ENCODE results near the gene SPI1. TPM values are rescaled to one million over a fixed set of nuclear protein-coding genes. Genes with fewer than 3 reads are reported as not detected.

The SPI1 gene
- total RNA-seq, 1 donor from 2014 or later, result not detected

DNA sequence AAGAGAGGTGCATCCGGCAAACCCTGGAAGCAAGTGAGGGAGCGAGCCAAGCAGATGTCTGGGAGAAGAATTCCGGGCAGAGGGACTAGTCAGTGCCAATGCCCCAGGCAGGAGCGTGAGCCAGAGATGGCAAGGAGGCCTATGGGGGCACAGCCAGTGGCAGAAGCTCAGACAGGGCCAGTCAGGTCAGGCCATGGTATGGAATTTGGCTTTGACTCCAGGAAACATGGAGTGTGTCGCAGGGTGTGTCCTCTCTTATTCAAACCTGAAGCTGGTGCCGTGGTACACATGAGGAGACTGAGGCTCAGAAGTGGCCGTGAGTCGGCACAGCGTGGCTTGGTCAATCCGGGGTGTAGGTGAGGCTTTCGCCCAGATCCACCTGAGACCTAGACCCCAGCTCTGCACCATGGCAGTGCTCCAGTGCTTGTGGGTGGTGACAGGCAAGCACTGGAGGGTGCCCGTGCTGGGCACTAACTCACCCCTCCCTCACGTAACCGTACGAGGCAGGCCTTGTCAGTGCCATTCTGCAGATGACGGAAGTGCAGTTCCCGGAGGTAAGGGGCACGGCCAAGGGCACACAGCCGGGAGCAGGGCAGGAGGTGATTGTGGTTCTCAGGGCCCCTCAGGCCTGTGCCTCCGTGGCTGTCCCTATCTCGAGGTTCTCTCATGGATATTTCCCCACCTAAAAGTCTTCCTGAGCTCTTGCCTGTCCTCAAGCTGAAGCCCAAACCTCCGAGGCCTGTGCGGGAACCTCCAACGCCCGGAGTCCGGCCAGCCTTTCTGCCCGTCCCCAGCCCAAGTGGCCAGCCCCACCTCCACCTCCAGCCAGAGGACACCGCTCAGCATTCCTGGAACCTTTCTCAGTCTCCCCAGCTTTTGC, 10.6 kb upstream of the SPI1 start:
- DNase-seq (ENCODE audit: low read depth), result no peak

DNA sequence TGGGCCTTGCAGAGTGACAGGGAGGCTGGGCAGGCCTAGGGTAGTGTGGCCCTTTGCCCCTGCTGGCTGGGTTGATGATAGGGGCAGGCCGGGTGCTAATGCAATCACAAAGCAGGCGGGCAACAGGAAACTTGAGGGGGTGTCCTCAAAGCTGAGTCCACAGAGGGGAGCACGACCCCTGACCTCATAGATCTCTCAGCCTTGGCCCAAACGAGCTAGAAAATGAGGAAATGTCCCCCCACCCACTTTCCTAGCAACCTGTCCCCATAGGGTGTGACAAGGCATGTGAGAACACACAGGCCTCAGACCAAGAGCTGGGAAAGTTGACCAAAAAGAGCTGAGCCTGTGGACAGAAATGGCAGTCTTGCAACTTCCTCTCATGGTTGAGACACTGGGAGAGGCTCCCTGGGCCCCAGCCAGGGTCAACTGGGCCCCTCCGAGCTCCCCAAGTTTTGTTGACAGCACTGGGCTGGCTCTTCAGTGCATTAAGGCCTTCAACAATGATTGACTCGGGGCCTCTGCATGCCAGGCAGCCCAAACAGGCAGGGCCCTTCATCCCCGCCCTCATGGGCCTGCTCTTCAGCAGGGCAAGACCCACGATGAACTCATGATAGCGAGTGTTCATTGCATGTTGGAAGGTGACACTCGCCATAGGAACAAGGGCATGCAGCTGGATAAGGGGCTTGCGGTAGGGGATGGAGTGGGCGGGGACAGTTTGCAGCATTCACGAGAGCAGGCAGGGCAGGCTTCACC, 9.8 kb upstream of the SPI1 start:
- no peak for DNase-seq (ENCODE audit: low read depth)

DNA sequence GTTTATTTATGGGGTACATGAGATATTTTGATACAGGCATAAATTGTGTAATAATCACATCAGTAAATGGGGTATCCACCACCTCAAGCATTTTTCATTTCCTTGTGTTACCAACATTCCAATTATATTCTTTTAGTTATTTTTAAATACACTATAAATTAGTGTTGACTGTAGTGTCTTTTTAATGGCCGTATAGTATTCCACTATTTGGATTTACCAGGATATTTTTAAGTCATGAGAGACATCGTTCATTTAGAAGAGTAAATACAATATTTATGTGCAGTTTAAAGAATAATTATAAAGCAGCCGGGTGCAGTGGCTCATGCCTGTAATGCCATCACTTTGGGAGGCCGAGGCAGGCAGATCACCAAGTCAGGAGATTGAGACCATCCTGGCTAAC, 6.2 kb upstream of the SPI1 start:
- no peak for DNase-seq (ENCODE audit: low read depth)

DNA sequence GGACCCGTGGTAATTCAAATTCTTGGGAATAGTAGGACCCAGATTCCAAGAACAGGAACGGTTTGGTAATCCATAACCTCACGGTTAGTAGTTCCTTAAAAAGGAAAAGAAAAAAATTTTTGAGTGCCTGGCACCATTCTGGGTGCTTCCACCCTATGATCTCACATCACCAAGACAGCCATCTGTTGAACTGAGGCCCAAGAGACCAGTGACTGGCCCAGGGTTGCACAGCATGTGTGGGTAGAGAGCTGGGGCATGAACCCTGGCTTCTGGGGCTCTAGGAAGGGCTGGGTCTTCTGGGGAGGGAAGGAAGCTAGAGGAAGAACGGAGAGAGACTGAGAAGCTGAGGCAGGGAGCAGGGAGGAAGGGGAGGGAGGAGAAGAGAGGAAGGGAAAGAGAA, 4.7 kb upstream of the SPI1 start:
- no peak for DNase-seq (ENCODE audit: low read depth)

DNA sequence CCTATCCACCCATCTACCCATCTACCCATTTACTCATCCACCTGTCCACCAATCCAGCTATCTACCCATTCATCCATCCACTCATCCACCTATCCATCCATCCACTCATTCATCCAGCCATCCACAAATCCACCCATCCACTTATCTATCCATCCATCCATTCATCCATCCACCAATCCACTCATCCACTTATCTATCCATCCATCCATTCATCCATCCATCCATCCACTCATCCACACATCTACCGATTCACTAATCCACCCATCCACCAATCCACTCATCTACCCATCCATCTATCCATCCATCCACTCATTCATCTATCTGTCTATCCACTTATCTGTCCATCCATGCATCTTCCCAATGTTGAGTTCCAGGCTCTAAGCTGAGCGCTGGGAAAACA, 1.7 kb upstream of the SPI1 start:
- DNase-seq (ENCODE audit: low read depth), result no peak

DNA sequence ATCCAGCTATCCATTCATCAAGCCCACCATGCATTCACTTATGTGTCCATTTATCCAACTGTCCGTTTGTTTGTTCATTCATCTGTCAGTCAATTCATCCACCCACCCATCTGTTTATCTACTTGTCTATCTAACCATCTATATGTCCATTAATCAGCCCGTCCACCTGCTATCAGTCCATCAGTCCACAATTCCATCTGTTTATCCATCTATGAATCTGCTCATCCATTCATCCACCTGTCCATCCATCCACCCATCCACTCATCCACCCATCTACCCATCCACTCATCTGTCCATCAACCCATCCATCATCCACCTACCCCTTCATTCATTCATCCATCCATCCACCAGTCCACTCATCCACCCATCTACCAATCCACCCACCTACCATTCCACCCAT, 970 bp upstream of the SPI1 start:
- DNase-seq (ENCODE audit: low read depth), result no peak

DNA sequence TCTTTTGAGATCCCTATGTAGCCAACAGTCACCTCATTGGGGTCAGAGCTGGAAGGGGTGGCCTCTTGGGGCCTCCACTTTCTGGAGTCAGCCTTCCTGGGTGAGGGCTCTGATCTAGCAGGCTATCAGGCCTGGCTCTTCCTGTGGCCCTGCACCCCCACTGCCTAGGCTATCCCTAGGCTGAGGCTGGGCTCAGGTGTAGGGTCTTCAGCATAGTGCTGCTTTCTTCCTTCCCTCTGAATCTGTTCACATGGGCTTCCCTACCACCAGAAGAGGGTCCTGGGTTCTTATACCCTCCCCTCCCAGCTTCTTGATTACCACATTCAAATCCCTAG, 456 bp upstream of the SPI1 start:
- DNase-seq (ENCODE audit: low read depth), result no peak

DNA sequence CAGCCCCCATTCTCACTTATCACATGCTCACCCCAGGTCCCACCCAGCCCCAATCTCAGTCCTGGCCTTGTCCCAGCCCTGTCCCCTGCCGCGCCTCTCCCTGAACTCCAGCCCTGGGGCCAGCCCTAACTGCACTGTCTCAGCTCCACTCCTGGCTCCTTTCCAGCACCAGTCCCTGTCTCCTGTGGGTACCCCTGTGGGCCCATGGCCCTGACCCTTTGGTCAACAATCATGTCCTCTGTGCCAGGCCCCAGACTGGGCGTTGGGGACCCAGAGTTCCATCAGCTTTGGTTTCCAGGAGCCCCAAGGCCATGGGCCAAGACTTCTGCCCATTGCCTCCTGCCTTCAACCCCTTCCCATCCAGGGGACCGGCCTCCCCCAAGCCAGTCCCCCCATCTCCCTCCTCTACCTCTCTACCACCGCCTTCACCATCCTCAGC, 757 bp downstream of the SPI1 start:
- DNase-seq (ENCODE audit: low read depth), result no peak

DNA sequence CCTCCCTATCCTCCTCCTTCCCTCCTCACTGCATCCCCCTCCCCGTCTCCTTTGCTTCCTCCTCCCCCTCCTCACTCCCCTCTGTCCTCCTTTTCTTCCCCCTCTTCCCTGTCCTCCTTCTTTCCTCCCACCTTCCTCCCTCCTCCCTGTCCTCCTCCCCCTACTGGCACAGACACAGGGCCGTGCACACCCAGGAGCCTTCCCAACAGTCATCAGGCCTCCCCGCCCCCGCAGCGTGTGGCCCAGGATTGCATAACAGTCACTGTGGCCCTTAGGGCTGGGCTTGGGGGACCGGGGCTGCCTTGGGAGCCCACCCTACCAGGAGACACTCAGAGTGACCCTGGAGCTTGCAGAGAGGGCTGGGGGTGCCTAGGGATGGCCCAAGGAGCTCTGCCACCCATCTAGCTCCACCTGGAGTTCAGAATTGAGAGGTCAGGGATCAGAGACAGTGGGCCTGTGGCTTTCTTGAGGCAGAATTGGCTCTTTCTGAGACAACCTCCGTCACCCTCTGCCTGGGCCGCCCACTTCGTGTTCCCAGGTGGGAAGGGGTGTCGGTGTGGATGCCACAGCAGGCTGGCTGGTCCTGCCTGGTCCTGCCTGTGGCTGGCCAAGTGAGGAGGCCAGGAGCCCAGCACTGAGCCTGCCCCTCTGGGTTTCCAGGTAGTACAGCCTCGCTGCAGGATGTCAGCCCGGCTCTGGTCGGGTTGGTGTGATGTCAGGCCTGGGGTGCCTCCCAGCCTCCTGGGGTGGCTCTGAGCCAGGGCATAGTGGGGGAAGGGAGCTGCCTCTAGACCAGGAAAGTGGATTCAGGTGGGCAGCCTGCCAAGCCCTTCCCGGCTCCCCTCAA, 1.6 kb downstream of the SPI1 start:
- DNase-seq (ENCODE audit: low read depth), result no peak

DNA sequence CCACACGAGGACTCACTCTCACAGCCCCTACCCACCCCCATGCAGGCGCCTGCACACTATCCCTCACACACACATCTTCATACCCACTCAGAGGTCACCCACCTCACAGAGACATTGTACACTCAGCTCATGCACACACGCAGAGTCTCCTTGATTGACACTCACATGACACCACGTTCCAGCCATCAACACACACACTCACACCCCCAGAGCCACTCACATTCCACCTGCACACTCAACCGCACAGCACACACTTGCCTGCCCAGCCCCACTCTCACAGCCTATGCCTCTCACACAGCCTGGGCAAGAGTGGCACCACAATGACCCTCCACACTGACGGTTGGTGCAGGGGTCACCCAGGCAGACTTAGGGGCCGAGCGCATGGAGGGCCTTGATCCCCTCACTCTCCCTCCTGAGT, 2.2 kb downstream of the SPI1 start:
- DNase-seq (ENCODE audit: low read depth), result peak; percentile 44

DNA sequence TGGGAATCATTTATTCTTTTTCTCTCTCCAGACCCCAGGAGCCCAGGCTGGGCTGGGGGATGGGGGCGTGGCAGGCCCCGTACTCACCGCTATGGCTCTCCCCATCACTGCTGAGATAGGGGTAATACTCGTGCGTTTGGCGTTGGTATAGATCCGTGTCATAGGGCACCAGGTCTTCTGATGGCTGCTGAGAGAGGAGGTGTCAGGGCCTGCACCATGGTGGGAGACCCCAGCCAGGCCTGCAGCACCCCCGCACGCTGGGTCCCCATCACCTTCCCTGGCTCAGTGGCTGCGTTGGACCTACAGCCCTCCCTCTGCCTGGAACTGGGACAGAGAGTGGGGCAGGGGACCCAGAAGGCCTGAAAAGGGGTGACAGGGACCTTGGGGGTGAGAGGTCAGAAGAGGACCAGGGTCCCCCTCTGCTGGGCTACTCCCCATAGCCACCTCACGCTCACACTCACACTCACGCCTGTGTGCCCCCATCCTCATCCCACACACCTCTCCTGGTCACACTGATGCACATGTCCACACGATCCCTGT, 2.7 kb downstream of the SPI1 start:
- DNase-seq (ENCODE audit: low read depth), result no peak

DNA sequence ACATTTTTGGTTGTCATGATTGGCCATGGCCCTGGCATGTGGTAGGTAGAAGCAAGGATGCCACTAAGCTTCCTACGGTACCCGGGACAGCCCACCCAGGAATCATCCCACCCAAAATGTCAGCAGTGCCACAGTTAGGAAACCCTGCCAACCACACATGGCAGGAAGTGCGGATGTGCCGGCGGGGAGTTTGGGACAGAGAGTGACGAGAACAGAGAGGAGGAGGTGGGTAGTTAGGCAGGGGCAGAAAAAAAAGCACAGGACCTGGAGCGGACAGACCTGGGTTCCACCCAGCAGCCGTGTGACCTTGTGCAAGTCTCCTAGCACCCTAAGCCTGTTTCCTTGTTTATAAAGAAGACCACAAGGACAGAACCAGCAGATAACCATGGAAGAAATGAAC, 3.3 kb downstream of the SPI1 start:
- DNase-seq (ENCODE audit: low read depth), result no peak

DNA sequence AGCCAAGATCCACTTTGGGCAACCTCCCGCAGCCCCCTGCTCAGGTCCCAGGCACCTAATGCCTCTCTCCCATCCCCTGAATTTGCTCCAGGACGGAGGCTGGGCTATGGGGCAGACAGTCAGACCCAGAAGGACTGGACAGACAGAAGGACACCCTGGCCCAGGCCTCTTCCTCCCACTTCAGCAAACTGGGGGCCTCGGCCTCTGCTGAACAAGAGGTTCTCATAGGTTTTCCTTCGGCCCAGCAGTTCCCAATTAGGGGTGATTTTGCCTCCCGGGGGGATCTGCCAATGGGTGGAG, 3.7 kb downstream of the SPI1 start:
- no peak for DNase-seq (ENCODE audit: low read depth)

DNA sequence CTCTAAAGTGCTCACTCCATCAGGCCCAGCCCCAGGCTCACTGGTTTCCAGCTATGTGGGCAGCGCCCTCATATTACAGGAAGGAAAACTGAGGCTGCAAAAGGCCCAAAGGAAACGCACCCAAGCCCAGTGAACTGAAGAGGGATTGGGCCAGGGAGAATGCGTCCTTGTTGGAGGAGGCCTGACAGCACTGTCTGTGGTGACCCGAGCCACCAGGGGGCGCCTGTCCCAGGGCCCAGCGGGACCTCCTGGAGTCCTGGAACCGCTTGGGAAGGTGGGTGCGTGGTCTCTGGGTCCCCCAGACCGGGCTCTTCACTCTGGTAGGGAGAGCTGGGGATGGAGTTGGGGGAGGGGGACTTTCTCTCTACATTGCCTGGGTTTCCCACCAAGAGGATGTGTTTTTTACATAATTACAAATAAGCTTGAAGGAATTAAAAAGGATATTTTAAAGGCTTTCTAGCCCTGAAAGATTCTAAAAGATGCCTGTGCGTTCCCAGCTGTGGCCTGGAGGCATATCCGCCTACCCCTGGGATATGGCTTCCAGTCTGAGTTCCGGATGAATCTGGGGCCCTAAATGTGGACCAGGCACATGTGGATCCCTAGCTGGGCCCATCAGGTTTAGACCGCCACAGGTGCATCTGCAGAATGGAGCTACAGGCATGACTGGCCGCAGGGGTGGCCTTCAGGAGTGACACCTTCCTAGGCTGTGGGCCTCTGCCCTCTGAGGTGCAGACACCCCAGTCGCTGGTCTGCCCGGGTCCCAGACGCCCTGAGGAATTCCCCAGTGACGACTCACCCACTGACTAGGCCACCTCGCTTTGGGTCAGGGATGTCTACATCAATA, 4.2 kb downstream of the SPI1 start:
- DNase-seq (ENCODE audit: low read depth), result peak; percentile 34

DNA sequence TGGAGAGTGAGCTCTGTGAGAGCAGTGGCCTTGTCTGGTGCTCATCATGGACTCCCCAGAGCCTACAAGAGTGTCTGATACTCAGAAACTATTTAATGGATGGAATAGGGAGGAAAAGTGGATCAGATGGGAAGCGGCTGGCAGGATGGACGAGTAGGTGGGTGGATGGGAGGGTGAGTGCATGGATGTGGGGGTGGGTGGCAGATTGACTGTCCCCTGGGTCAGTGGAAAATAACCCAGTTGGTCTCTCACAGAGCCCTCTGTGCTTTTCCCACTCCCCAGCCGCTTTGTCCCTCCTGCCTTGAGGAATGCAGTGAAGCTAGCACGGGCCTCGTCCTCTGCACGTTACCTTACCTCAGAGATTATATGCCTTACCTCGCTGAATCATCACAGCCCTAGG, 5.9 kb downstream of the SPI1 start:
- DNase-seq (ENCODE audit: low read depth), result no peak

DNA sequence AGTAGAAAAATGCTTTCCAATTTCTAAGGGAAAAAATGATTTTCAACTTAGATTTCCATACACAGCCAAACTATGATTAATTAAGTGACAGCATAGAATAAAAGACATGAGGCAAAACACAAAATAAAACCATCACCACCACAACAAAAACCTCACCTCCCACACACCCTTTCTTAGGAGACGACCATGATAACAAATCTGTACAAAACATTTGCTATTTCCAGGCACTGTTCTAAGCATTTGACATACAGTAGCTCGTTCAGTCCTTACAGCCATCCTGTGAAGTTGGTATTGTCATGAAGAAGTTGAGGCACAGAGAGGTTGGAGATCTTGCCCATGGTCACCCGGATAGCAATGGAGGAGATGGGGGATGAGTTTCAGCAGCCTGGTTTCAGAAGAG, 8.7 kb downstream of the SPI1 start:
- no peak for DNase-seq (ENCODE audit: low read depth)

DNA sequence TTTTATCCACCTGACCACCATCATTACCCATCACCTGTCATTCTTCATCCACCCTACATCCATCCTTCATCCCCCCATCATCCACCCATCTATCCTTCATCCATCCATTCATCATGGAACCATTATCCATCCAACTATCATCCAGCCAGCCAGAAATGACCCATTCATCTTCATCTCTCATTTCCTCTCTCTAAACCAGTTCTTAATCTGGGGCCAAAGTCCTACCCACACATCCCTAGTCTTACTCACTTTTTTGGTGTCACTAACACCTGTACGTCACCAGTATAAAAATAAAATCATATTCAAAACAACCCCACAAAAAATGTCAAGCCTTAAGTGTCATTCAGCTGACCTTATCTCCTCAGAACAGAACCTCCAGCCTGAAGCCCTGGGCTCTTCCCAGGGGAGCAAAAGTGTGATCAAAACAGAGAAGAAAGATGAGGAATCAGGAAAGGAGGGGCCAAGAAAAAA, 12.3 kb downstream of the SPI1 start:
- DNase-seq (ENCODE audit: low read depth), result no peak

DNA sequence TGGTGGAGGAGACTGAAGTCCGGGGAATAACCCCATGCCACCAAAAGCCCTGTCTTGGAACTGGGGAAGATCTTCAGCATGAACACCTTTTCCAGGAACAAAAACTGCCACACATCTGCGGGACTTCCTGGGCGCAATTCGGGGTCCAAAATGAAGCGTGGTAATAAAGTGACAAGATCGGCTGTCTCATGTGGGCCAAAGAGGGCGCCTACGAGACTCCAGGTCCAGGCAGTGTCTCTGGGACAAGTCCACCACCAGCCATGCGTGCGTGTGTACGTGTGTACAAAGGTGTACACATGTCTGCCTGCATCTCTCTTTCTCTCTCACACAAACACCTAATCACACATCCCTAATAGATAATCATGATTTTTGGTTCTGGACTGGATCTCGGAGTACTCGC, 16.9 kb downstream of the SPI1 start:
- no peak for DNase-seq (ENCODE audit: low read depth)

DNA sequence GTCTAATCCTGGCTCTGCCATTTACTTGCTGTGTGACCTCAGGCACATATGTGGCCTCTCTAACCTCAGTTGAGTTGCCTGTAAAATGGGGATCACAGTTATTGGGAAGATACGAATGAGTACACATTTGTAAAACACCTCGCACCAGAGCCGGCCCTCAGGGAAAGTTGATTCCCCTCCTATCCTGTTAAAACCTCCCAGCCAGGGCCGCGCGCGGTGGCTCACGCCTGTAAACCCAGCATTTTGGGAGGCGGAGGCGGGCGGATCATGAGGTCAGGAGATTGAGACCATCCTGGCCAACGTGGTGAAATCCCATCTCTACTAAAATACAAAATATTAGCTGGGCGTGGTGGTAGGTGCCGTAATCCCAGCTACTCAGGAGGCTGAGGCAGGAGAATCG, 18.0 kb downstream of the SPI1 start:
- no peak for DNase-seq (ENCODE audit: low read depth)

DNA sequence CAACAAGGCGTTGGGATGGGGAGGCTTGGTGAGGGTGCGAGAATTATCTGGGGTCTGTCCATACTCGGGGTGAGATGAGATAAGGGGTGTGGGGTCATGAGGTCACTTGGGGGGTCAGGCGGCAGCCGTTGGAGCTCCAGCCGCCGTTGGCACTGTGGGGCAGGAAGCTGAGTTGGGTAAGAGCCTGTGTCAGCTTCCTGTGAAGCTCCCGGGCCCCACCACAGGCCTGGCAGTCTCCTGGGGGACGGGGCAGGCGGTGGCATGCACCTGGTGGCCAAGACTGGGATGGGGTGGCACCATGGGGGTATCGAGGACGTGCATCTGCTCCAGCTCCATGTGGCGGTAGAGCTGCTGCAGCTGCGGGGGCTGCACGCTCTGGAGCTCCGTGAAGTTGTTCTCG, 18.8 kb downstream of the SPI1 start:
- no peak for DNase-seq (ENCODE audit: low read depth)

DNA sequence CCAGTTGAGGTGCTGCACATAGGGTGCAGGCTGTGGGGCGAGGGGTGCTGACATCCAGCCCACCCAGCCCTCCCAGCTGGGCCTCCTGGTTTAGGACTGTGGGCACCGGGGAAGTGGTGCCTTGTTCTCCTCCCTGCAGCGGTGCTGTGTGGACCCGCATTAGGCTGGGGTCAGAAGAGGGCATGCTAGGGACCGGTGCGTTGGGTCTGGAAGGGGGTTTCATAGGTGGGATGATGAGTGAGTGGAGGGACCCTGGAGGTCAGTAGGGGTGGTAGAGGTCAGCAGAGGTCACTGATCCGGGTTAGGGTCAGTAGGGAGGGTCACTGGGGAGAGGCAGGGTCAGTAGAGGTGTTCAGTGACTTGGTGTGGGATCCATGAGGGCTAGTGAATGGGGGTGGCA, 19.2 kb downstream of the SPI1 start:
- no peak for DNase-seq (ENCODE audit: low read depth)

DNA sequence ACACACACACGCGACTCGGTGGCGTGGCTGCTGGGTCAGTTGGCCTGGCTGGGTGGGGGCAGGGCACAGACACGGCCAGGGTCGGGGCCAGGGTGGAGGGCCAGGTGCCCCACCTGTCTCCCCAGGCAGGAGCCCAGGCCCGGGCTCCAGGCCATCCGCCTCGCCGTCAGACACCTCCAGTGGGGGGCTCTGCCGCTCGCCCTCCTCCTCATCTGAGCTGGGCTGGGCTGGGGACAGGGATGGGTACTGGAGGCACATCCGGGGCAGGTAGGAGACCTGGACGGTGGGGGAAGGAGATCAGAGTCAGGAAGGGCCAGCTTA, 19.7 kb downstream of the SPI1 start:
- DNase-seq (ENCODE audit: low read depth), result no peak

Data from renal cortical epithelial cell (primary cell).